PFSK-1 (cell line): ENCODE measurements around the gene STS.

Source experiments
- FOXP2 ChIP-seq: optimal IDR thresholded peaks from 2 replicates; pipeline ENCODE3; 2011; ENCODE audit warnings: borderline replicate concordance, control low read depth, inconsistent platforms; ENCODE audit not compliant: insufficient read depth; ENCODE audit errors: extremely low read length, extremely low read depth
- POLR2AphosphoS5 ChIP-seq: IDR thresholded peaks from 2 replicates; pipeline ENCODE4 v1.6.1; 2012; ENCODE audit warnings: low read depth, mild to moderate bottlenecking, control low read depth, low read length, moderate library complexity
- SIN3A ChIP-seq: IDR thresholded peaks from 2 replicates; pipeline ENCODE4 v1.6.1; 2012; ENCODE audit warnings: mild to moderate bottlenecking, low read length, moderate library complexity, borderline replicate concordance; ENCODE audit not compliant: insufficient read depth
- TAF1 ChIP-seq: IDR thresholded peaks from 2 replicates; pipeline ENCODE4 v1.6.1; 2012; ENCODE audit warnings: low read length, control low read depth, borderline replicate concordance; ENCODE audit not compliant: insufficient read depth
- TF ChIP-seq, protein P1 (sequence below), 2 experiments: IDR thresholded peaks; 2 replicates each; pipeline versions ENCODE4 v1.6.1 to v1.8.0; 2011 to 2012; ENCODE audit warnings: low read depth in 2 of 2, low read length in 2 of 2, control low read depth in 1 of 2, inconsistent platforms in 1 of 2, mild to moderate bottlenecking in 1 of 2, moderate library complexity in 1 of 2; ENCODE audit not compliant: insufficient read depth in 1 of 2

Gene STS

GRCh38 chrX:7163146-7163677 is 15.7 kb downstream of the STS start:
- TF ChIP-seq, protein P1, sequence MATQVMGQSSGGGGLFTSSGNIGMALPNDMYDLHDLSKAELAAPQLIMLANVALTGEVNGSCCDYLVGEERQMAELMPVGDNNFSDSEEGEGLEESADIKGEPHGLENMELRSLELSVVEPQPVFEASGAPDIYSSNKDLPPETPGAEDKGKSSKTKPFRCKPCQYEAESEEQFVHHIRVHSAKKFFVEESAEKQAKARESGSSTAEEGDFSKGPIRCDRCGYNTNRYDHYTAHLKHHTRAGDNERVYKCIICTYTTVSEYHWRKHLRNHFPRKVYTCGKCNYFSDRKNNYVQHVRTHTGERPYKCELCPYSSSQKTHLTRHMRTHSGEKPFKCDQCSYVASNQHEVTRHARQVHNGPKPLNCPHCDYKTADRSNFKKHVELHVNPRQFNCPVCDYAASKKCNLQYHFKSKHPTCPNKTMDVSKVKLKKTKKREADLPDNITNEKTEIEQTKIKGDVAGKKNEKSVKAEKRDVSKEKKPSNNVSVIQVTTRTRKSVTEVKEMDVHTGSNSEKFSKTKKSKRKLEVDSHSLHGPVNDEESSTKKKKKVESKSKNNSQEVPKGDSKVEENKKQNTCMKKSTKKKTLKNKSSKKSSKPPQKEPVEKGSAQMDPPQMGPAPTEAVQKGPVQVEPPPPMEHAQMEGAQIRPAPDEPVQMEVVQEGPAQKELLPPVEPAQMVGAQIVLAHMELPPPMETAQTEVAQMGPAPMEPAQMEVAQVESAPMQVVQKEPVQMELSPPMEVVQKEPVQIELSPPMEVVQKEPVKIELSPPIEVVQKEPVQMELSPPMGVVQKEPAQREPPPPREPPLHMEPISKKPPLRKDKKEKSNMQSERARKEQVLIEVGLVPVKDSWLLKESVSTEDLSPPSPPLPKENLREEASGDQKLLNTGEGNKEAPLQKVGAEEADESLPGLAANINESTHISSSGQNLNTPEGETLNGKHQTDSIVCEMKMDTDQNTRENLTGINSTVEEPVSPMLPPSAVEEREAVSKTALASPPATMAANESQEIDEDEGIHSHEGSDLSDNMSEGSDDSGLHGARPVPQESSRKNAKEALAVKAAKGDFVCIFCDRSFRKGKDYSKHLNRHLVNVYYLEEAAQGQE (IDR thresholded peaks at IDR 0.05; ENCODE audit: insufficient read depth in 1 of 2, low read depth in 2 of 2, low read length in 2 of 2), result no peak
- TF ChIP-seq POLR2AphosphoS5 (no peak), FOXP2 (no peak), TAF1 (no peak), SIN3A (no peak)

DNA sequence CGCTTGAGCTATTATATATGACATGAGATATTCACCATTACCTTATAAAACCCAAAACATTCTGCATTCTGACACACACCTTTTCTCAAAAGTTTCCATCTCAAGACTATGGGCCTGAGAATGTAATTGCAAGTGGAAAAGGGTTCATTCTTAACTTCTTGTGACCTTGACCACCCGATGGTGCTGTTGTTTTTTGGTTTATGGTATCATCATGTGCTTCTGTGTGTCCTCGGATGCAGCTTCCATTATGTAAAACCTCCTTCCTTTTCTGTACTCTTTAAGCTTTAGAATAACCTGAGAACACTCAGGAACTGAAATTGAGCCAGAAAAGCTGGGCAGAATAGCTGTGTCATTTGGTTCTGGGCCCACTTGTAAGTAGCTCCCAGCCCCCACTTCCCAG is 16.7 kb downstream of the STS start:
- TF ChIP-seq, protein P1 (IDR thresholded peaks at IDR 0.05; ENCODE audit: insufficient read depth in 1 of 2, low read depth in 2 of 2, low read length in 2 of 2), result no peak
- TF ChIP-seq TAF1, result no peak
- no peak for TF ChIP-seq FOXP2
- TF ChIP-seq SIN3A, result no peak
- no peak for TF ChIP-seq POLR2AphosphoS5

DNA sequence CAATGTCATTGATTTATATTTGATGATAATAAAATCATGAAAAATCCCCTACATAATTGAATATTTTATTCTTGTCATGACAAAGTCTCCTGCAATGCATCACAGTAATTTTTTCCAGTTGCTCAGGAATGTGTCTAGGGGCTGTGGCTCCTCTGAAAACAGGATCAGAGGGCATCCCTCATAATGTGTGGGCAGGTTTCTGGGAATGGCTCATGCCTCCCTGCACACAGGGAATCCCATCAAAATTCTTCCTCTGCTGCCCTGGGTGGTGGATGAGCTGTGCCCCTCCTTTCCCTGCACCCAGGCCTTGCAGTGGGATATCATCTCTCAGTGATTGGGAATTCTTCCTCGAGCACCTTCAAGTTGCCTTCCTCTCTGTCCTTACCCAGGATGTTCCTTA is 20.9 kb downstream of the STS start:
- no peak for TF ChIP-seq TAF1
- TF ChIP-seq, protein P1 (IDR thresholded peaks at IDR 0.05; ENCODE audit: insufficient read depth in 1 of 2, low read depth in 2 of 2, low read length in 2 of 2), result no peak
- TF ChIP-seq SIN3A, result no peak
- no peak for TF ChIP-seq FOXP2
- no peak for TF ChIP-seq POLR2AphosphoS5

DNA sequence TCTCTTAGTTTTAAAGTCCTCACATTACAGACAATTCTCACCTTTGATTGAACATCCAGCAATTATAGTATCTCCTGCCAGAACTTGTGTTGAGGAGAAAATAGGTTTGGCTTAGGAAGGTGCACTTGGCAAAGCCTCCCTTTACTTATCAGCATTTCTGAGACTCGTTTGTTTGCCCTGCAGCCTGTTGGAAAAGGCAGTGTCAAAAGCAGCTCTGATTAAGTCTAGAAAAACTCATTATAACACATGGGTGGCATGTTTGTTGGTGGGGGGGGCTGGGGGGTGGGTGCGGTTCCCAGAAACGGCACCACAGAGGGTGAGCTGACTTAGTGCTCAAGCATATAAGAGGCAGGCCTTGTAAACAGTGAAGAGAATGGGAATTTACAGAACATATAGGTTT is 22.1 kb downstream of the STS start:
- TF ChIP-seq POLR2AphosphoS5 (no peak), TAF1 (no peak), FOXP2 (no peak), SIN3A (no peak)
- TF ChIP-seq, protein P1 (IDR thresholded peaks at IDR 0.05; ENCODE audit: insufficient read depth in 1 of 2, low read depth in 2 of 2, low read length in 2 of 2), result no peak

- TF ChIP-seq, protein P1 (IDR thresholded peaks at IDR 0.05; ENCODE audit: insufficient read depth in 1 of 2, low read depth in 2 of 2, low read length in 2 of 2), result no peak
- TF ChIP-seq FOXP2 (no peak), SIN3A (no peak), POLR2AphosphoS5 (no peak), TAF1 (no peak)
Measured at GRCh38 chrX:7170898-7171297, 23.4 kb downstream of the STS start.
